GM23338 (cell line): ENCODE results near the gene NFKBIZ. TPM values are rescaled to one million over a fixed set of nuclear protein-coding genes. Genes with fewer than 3 reads are reported as not detected.

ENCODE experiments used
- ATAC-seq: fragments of 200-7000 bp; cut with Tn5 transposase; 3 replicates; pipeline ENCODE4 v1.9.1; 2020
- DNase-seq: peaks from one replicate; pipeline ENCODE4 v3.0.0-alpha.2; 2015; ENCODE audit warnings: low spot score
- H2AFZ ChIP-seq: fragments of 200-600 bp; sonication (generic); 2 replicates; pipeline ENCODE4 v1.8.0; 2016; ENCODE audit warnings: antibody characterized with exemption, mild to moderate bottlenecking, moderate library complexity
- H3F3A ChIP-seq: fragments of 200-600 bp; sonication (generic); replicated peaks from 2 replicates; pipeline ENCODE4 v1.8.0; 2017; ENCODE audit warnings: antibody characterized with exemption, mixed run types, low read depth
- H3K27ac ChIP-seq: fragments of 200-600 bp; sonication (generic); 2 replicates; pipeline ENCODE4 v1.6.1; 2016; ENCODE audit warnings: low read depth
- H3K27me3 ChIP-seq: fragments of 200-600 bp; sonication (generic); 2 replicates; pipeline ENCODE4 v1.8.0; 2016; ENCODE audit warnings: mild to moderate bottlenecking, mixed run types, moderate library complexity; ENCODE audit not compliant: insufficient read depth
- H3K36me3 ChIP-seq: fragments of 200-600 bp; sonication (generic); 2 replicates; pipeline ENCODE4 v1.8.0; 2016; ENCODE audit warnings: mild to moderate bottlenecking; ENCODE audit not compliant: insufficient read depth
- H3K4me1 ChIP-seq: fragments of 200-600 bp; sonication (generic); 2 replicates; pipeline ENCODE4 v1.8.0; 2016; ENCODE audit warnings: mild to moderate bottlenecking, moderate library complexity; ENCODE audit not compliant: insufficient read depth
- H3K4me2 ChIP-seq: fragments of 200-600 bp; sonication (generic); 2 replicates; pipeline ENCODE4 v1.7.1; 2017; ENCODE audit warnings: mixed run types
- H3K4me3 ChIP-seq: fragments of 200-600 bp; sonication (generic); 2 replicates; pipeline ENCODE4 v1.6.1; 2016; ENCODE audit warnings: mixed run types
- H3K79me2 ChIP-seq: fragments of 200-600 bp; sonication (generic); replicated peaks from 2 replicates; pipeline ENCODE4 v1.8.0; 2017; ENCODE audit warnings: mild to moderate bottlenecking; ENCODE audit not compliant: insufficient read depth
- H3K9me2 ChIP-seq: fragments of 200-600 bp; sonication (generic); 2 replicates; pipeline ENCODE4 v1.8.0; 2017; ENCODE audit not compliant: insufficient read depth
- H4K20me1 ChIP-seq: fragments of 200-600 bp; sonication (generic); replicated peaks from 2 replicates; pipeline ENCODE4 v1.8.0; 2017; ENCODE audit warnings: mild to moderate bottlenecking; ENCODE audit not compliant: insufficient read depth
- H3K27ac Mint-ChIP-seq: 2 replicates; pipeline ENCODE4 v1.8.0; 2020; ENCODE audit warnings: inconsistent platforms, mild to moderate bottlenecking, moderate library complexity, mixed read lengths
- H3K27me3 Mint-ChIP-seq: 3 replicates; pipeline ENCODE4 v1.8.0; 2022; ENCODE audit warnings: low read depth, mild to moderate bottlenecking, moderate library complexity, mixed read lengths, inconsistent platforms; ENCODE audit not compliant: insufficient read depth, poor library complexity
- H3K36me3 Mint-ChIP-seq: 3 replicates; pipeline ENCODE4 v1.8.0; 2021; ENCODE audit warnings: low read depth, mild to moderate bottlenecking, inconsistent platforms, moderate library complexity, mixed read lengths
- H3K4me1 Mint-ChIP-seq: 3 replicates; pipeline ENCODE4 v1.8.0; 2020; ENCODE audit warnings: mild to moderate bottlenecking, inconsistent platforms, mixed read lengths
- H3K4me3 Mint-ChIP-seq: 3 replicates; pipeline ENCODE4 v1.8.0; 2021; ENCODE audit warnings: moderate library complexity, mild to moderate bottlenecking, inconsistent platforms, mixed read lengths
- H3K9me3 Mint-ChIP-seq: 3 replicates; pipeline ENCODE4 v1.8.0; 2020; ENCODE audit warnings: moderate library complexity, mild to moderate bottlenecking, inconsistent platforms, mixed read lengths
- CREB1 ChIP-seq: fragments of 250-450 bp; sonication (Bioruptor Pico); IDR thresholded peaks from 2 replicates; pipeline ENCODE4 v1.5.0; 2020; ENCODE audit warnings: low read depth, mild to moderate bottlenecking, moderate library complexity
- CTCF ChIP-seq, 2 experiments: fragments of 200-600 bp in 1 of 2; sonication (generic) in 1 of 2; conservative IDR thresholded peaks; 2 replicates each; pipeline versions ENCODE4 v1.5.1 to v1.6.1; 2016 to 2017; ENCODE audit warnings: antibody characterized with exemption in 2 of 2, low read depth in 2 of 2, mild to moderate bottlenecking in 2 of 2, moderate library complexity in 1 of 2
- EZH2 ChIP-seq: fragments of 200-600 bp; sonication (generic); IDR thresholded peaks from one replicate; pipeline ENCODE4 v1.8.0; 2017; ENCODE audit warnings: antibody characterized with exemption, mild to moderate bottlenecking, low read depth; ENCODE audit not compliant: unreplicated experiment
- JUNB ChIP-seq: IDR thresholded peaks from one replicate; pipeline ENCODE4 v1.6.1; 2016; ENCODE audit warnings: antibody characterized with exemption; ENCODE audit not compliant: unreplicated experiment
- POLR2AphosphoS5 ChIP-seq: IDR thresholded peaks from 2 replicates; pipeline ENCODE4 v1.6.1; 2016; ENCODE audit warnings: antibody characterized with exemption, low read depth
- STAT1 ChIP-seq: IDR thresholded peaks from one replicate; pipeline ENCODE4 v1.6.1; 2016; ENCODE audit warnings: antibody characterized with exemption; ENCODE audit not compliant: unreplicated experiment
- ZNF331 ChIP-seq: fragments of 250-450 bp; sonication (Bioruptor Pico); IDR thresholded peaks from 2 replicates; pipeline ENCODE4 v1.5.0; 2020; ENCODE audit warnings: low read depth, mild to moderate bottlenecking, moderate library complexity
- polyA plus RNA-seq: library from polyadenylated mRNA; unstranded; fragments of >200 nt; fragmentation: Nextera tagmentation; extraction: Ambion mirVana; gene quantifications from 2 replicates; pipeline ENCODE4 v1.2.1, GENCODE V29; 2016
- total RNA-seq: library from RNA; depleted of rRNA; stranded (reverse); fragments of >200 nt; shearing (Covaris generic); gene quantifications from 2 replicates; pipeline ENCODE4 v1.2.3, GENCODE V29; 2014

Gene NFKBIZ
- total and polyA plus RNA-seq, 2 experiments from 2014 or later = 14.1 to 18.2 TPM

- Histone ChIP-seq H3K27ac (peak overlapping the region; percentile 2; the same call in 1 of the 2 replicates), H4K20me1 (no peaks in the 10 kb centered on the region), H3K4me3 (no peak overlapping the region), H3K27me3 (no peaks in the 10 kb centered on the region), H3F3A (no peaks in the 10 kb centered on the region), H3K36me3 (0 out of 2 replicates have a peak, but pooled peaks cover 3% of the 10 kb centered on the region), H3K4me2 (no peak overlapping the region), H3K9me2 (no peaks in the 10 kb centered on the region), H2AFZ (no peak overlapping the region), H3K4me1 (peaks cover 19% of the 10 kb centered on the region), H3K79me2 (peaks cover 6% of the 10 kb centered on the region; the same call in 1 of the 2 replicates)
- no peak for DNase-seq
- Mint-ChIP-seq H3K36me3 (0 out of 3 replicates have a peak, but pooled peaks cover 6% of the 10 kb centered on the region), H3K27me3 (peaks cover 3% of the 10 kb centered on the region), H3K27ac (no peak overlapping the region), H3K9me3 (no peaks in the 10 kb centered on the region), H3K4me1 (peaks cover 17% of the 10 kb centered on the region), H3K4me3 (no peak overlapping the region)
- TF ChIP-seq POLR2AphosphoS5 (no peak), STAT1 (no peak), ZNF331 (CRISPR knock-in tag) (no peak), JUNB (no peak), CTCF (conservative IDR thresholded peaks at IDR 0.05; ENCODE audit: low read depth in 2 of 2) (no peak), EZH2 (no peak)
- ATAC-seq = no peak
Observed at GRCh38 chr3:101825904-101826445, 23.3 kb upstream of the NFKBIZ start.

- peaks cover 17% of the 10 kb centered on the region for H3K4me1 Mint-ChIP-seq
- TF ChIP-seq CREB1 (no peak), POLR2AphosphoS5 (peak; percentile 61)
- H2AFZ ChIP-seq = peak overlapping the region; percentile 4; the same call in 1 of the 2 replicates
Observed at GRCh38 chr3:101827211-101828174, 21.8 kb upstream of the NFKBIZ start.

More at GRCh38 chr3:101827211-101828174, 21.8 kb upstream of the NFKBIZ start:
- Mint-ChIP-seq H3K27ac (peak overlapping the region; percentile 97), H3K9me3 (no peaks in the 10 kb centered on the region), H3K36me3 (no peaks in the 10 kb centered on the region), H3K4me3 (peak overlapping the region; percentile 88), H3K27me3 (peaks cover 6% of the 10 kb centered on the region)
- Histone ChIP-seq H3K4me2 (peak overlapping the region; percentile 77), H3K27me3 (no peaks in the 10 kb centered on the region), H3K79me2 (peaks cover 6% of the 10 kb centered on the region; the same call in 1 of the 2 replicates), H3F3A (no peaks in the 10 kb centered on the region), H4K20me1 (no peaks in the 10 kb centered on the region), H3K27ac (peak overlapping the region; percentile 3), H3K36me3 (no peaks in the 10 kb centered on the region), H3K4me1 (peaks cover 19% of the 10 kb centered on the region), H3K9me2 (no peaks in the 10 kb centered on the region), H3K4me3 (peak overlapping the region; percentile 54)
- DNase-seq (peak; percentile 91), ATAC-seq (peak; percentile 96)
